Dermis blood vessel endothelial cell (primary cell): ENCODE data around the gene WARS2. TPM values are rescaled to one million over a fixed set of nuclear protein-coding genes. Genes with fewer than 3 reads are reported as not detected.

Source experiments
- DNase-seq: peaks from one replicate; pipeline ENCODE4 v3.0.0; 2010
- total RNA-seq: library from RNA; depleted of rRNA; stranded (reverse); fragments of >200 nt; gene quantifications from 2 replicates; pipeline ENCODE4 v1.2.3, GENCODE V29; 2014

Gene WARS2
- total RNA-seq, 1 donor from 2014 or later: 14.6 TPM

GRCh38 chr1:119011706-119012105 lies 128.7 kb downstream of the WARS2 start:
- DNase-seq: no peak

- DNase-seq: no peak
Measured at GRCh38 chr1:119011116-119011515, 129.3 kb downstream of the WARS2 start.

GRCh38 chr1:119010201-119010600 lies 130.3 kb downstream of the WARS2 start:
- DNase-seq: no peak

- no peak for DNase-seq
Measured at GRCh38 chr1:119009312-119009655, 131.2 kb downstream of the WARS2 start.

GRCh38 chr1:119008483-119009311 lies 131.8 kb downstream of the WARS2 start:
- peak; percentile 74 for DNase-seq

GRCh38 chr1:119007670-119008482 lies 132.6 kb downstream of the WARS2 start:
- DNase-seq: no peak

- no peak for DNase-seq
Measured at GRCh38 chr1:119007339-119007669, 133.1 kb downstream of the WARS2 start.

GRCh38 chr1:119006406-119007279 lies 133.8 kb downstream of the WARS2 start:
- no peak for DNase-seq

GRCh38 chr1:119005724-119006405 lies 134.6 kb downstream of the WARS2 start:
- DNase-seq: no peak

- no peak for DNase-seq
Measured at GRCh38 chr1:119004781-119005180, 135.7 kb downstream of the WARS2 start.

- DNase-seq: no peak
Measured at GRCh38 chr1:119004129-119004527, 136.3 kb downstream of the WARS2 start.

- no peak for DNase-seq
Measured at GRCh38 chr1:119003413-119004128, 136.9 kb downstream of the WARS2 start.

- peak; percentile 45 for DNase-seq
Measured at GRCh38 chr1:119002028-119002686, 138.3 kb downstream of the WARS2 start.

- DNase-seq: no peak
Measured at GRCh38 chr1:119001181-119002027, 139.0 kb downstream of the WARS2 start.

GRCh38 chr1:119000371-119001180 lies 139.9 kb downstream of the WARS2 start:
- DNase-seq: no peak

- DNase-seq: no peak
Measured at GRCh38 chr1:118999348-119000071, 140.9 kb downstream of the WARS2 start.

- DNase-seq: no peak
Measured at GRCh38 chr1:118998171-118998570, 142.3 kb downstream of the WARS2 start.

- no peak for DNase-seq
Measured at GRCh38 chr1:118997225-118997624, 143.2 kb downstream of the WARS2 start.
